C4-2B (cell line): ENCODE results near the gene XAF1.

Experiments used
- CTCF ChIP-seq: fragments of 450-650 bp; conservative IDR thresholded peaks from 2 replicates; pipeline ENCODE4 v1.5.1; 2017; ENCODE audit warnings: mild to moderate bottlenecking
- ZFX ChIP-seq: fragments of 450-650 bp; IDR thresholded peaks from 2 replicates; pipeline ENCODE4 v1.6.1; 2017

- TF ChIP-seq CTCF = no peak
- no peak for TF ChIP-seq ZFX
Measured at GRCh38 chr17:6782244-6782643, 26.4 kb downstream of the XAF1 start.
